ENCODE measurements around the gene TMEM272.

- TF ChIP-seq POLR2A (IDR thresholded peaks at IDR 0.05) = no peak
- no peak for TF ChIP-seq CTCF (IDR thresholded peaks at IDR 0.05)
- TF ChIP-seq POLR2AphosphoS5 (IDR thresholded peaks at IDR 0.05) = no peak
- TF ChIP-seq EP300 (IDR thresholded peaks at IDR 0.05) = no peak
These were observed 26.7 kb downstream of the TMEM272 start for GRCh38 chr13:51818276-51818675.

All from stomach (tissue), 4 donors.